GM12892 (cell line): Measurements from ENCODE around the gene ATP8A2.

Source experiments
- POLR2A ChIP-seq: IDR thresholded peaks from 2 replicates; pipeline ENCODE4 v1.6.1; 2011; ENCODE audit warnings: low read depth, low read length, control low read depth
- POLR2AphosphoS5 ChIP-seq: IDR thresholded peaks from 2 replicates; pipeline ENCODE4 v1.6.1; 2011; ENCODE audit warnings: low read depth, low read length, control low read depth
- TAF1 ChIP-seq: IDR thresholded peaks from 2 replicates; pipeline ENCODE4 v1.6.1; 2011; ENCODE audit warnings: low read depth, mild to moderate bottlenecking, control low read depth, low read length, borderline replicate concordance

DNA sequence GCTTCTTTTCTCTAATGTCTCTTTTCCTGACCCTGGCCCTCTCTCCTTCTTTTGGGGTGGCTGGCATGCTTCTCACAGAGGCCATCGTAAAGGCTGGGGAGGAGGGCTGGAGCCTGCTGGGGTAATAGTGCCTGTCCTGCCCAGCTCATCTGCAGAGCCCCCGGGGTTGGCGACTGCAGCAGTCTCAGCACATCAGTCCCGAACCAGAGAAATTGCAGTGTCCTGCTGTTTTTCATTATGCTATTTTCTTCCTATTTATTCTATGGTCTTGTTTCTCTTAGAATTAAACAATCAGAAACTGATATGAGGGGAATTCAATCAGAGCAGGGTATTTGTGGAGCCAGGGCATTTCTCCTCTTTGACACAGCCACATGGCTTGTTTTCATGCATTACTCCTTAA, 513.6 kb downstream of the ATP8A2 start:
- TF ChIP-seq POLR2A (no peak), POLR2AphosphoS5 (no peak), TAF1 (no peak)
